Measurements from ENCODE around the gene ALAS2.

Gene ALAS2

DNA sequence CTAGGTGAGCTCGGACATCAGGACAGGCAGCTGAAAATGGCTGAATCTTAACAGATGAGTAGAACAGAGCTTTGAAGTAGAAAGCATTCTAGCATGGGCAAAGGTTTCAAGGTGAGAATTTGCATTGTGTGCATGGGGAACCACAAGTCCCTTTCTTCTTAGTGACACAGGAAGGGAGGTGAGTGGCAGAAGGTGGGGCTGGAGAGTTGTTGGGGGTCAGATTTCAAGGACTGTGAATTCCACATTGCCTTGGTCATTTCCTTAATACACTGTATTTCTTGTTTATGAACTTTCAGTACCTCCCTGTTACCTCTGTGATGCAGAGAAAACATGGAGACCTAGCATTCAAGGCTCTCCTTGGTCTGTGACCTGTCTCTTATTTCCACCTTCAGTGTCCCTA, 26.5 kb downstream of the ALAS2 start:
- TF ChIP-seq, protein P1, sequence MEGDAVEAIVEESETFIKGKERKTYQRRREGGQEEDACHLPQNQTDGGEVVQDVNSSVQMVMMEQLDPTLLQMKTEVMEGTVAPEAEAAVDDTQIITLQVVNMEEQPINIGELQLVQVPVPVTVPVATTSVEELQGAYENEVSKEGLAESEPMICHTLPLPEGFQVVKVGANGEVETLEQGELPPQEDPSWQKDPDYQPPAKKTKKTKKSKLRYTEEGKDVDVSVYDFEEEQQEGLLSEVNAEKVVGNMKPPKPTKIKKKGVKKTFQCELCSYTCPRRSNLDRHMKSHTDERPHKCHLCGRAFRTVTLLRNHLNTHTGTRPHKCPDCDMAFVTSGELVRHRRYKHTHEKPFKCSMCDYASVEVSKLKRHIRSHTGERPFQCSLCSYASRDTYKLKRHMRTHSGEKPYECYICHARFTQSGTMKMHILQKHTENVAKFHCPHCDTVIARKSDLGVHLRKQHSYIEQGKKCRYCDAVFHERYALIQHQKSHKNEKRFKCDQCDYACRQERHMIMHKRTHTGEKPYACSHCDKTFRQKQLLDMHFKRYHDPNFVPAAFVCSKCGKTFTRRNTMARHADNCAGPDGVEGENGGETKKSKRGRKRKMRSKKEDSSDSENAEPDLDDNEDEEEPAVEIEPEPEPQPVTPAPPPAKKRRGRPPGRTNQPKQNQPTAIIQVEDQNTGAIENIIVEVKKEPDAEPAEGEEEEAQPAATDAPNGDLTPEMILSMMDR (IDR thresholded peaks at IDR 0.05; ENCODE audit: extremely low read depth, missing control alignments), result no peak
- no peak for DNase-seq (ENCODE audit: low spot score)

DNA sequence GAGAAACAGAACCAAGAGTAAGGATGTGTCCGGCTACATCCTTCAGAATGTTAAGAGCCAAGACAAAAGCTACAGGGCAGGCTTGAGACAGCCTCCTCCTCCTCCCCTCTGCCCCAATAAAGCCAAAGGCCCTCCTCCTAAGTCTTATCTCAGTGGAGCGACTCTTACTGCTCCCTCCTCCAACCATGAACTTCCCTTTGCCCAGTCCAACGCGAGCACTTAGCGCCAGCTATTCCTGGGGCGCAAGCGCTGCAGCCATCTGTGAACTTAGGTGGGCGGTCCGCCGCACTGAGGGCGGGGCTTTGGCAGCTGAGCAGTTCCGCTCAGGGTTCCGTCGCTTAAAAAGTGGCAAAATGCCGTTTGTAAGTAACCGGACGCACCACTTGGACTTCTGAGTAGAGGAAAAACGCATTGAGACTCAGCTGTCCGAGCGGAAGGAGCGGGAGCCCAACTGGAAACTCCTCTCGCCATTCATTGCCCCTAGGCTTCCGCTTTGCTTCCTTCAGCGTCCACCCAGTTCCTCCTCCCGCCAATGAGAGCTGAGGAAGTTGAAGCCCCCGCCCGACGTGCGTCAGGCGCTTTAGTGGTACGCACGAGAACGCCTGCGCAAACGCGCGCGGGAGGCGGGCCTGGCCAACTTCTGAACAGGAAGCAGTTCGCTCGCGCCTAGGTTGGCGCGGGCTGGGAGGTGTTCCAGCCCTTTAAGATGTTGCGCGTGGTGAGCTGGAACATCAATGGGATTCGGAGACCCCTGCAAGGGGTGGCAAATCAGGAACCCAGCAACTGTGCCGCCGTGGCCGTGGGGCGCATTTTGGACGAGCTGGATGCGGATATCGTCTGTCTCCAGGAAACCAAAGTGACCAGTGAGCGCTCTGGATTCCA, 30.8 kb downstream of the ALAS2 start, which contains the start of gene APEX2:
TSS of gene APEX2 (plus strand) at position 647 of the 882 bp plus-strand sequence. CDS start at position 707, 60 bp downstream.
- TF ChIP-seq, protein P1 (IDR thresholded peaks at IDR 0.05; ENCODE audit: extremely low read depth, missing control alignments), result no peak
- peak; percentile 72 for DNase-seq (ENCODE audit: low spot score)

- TF ChIP-seq, protein P1 (IDR thresholded peaks at IDR 0.05; ENCODE audit: extremely low read depth, missing control alignments), result no peak
- no peak for DNase-seq (ENCODE audit: low spot score)
Measured at GRCh38 chrX:54995621-54996020, 35.2 kb downstream of the ALAS2 start.

DNA sequence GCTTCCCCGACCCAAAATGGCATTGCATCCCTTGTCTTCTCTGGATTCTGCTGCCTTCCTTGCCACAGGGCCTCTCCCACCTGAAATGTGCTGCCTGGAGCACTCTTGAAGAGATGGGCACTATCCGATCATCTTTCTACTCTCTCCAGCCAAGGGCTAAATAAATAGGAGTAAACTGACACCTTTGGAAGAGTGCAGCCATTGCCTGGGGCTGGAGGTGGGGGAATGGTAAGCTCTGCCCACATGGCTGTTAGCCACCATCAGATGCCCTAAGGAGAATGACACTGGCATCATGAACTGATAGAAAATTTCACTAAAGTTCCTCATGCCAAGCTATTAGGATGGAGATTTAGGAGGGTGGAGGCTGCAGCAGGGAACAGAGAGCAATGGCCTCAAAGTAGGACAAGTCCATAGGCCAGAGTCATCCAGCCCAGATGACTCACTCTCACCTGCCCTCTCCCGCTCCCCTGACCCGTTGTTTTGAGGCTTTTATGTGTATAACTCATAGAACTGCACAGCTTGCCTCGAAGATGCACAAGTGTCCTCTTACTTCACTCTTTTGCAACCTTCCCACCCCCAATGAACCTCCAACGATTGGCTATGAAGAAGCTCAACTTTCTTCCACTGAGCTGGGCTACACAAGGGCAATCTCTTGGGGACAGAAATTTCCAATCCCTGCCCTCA, 36.0 kb downstream of the ALAS2 start:
- TF ChIP-seq, protein P1 (IDR thresholded peaks at IDR 0.05; ENCODE audit: extremely low read depth, missing control alignments), result no peak
- DNase-seq (ENCODE audit: low spot score), result no peak

- no peak for DNase-seq (ENCODE audit: low spot score)
- TF ChIP-seq, protein P1 (IDR thresholded peaks at IDR 0.05; ENCODE audit: extremely low read depth, missing control alignments), result no peak
Measured at GRCh38 chrX:54994099-54994498, 36.7 kb downstream of the ALAS2 start, which contains the start of gene PFKFB1. PFKFB1 (minus strand) TSS chrX:54994188; CDS start chrX:54994007, 181 bp downstream.

- TF ChIP-seq, protein P1 (IDR thresholded peaks at IDR 0.05; ENCODE audit: extremely low read depth, missing control alignments), result no peak
- DNase-seq (ENCODE audit: low spot score), result no peak
Measured at GRCh38 chrX:54992911-54993622, 37.7 kb downstream of the ALAS2 start.

All from GM20000 (cell line).